ENCODE measurements around the gene CDH4.
"Not testable (repeated sequence)": the region's sequence is repeated elsewhere in the genome, so short reads cannot be mapped to it uniquely, and the experiment has no call there.

Gene CDH4

DNA sequence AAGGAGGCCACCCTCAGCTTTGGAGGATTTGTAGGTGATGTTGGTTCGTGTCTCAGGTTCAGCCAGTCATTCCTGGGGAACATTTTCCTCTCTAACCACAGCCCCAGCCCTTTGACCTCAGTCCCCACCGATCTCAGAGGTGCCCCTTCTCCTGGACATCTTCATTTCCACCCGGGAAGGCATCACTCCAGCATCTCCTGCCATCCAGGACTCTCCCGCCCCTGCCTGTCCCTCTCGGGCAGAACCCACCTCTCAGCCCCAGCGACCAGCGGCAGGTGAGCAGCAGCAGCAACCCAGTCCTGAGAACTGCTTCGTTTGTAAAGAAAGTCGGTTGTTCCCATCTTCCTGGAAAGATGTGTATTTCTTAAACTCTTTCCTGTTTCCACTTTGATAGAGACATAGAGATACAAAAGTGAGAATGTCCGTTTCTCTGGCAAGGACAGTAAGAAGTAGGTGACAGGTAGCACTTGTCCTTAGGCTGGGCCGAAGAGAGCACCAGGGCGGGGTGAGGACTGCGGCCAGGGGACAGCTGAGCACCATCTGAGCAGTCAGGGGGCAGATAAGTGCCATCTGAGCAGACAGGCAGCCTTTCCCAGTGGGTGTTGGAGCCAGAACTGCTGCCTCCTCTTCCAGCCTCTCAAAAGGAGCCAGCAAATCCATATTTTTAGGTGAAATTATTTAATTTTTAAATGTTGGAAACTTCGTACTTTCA lies 142.2 kb downstream of the CDH4 start:
- no peaks in the 10 kb centered on the region for H3K36me3 ChIP-seq (ENCODE audit: control insufficient read depth in 1 of 2, insufficient read depth in 2 of 2, low read length in 2 of 2)
- H3K9me3 ChIP-seq (ENCODE audit: control insufficient read depth in 1 of 2, low read length in 2 of 2) = no peaks in the 10 kb centered on the region
- no peak overlapping the region for H3K4me3 ChIP-seq (ENCODE audit: low read depth in 1 of 2, low read length in 2 of 2)
- no peaks in the 10 kb centered on the region for H3K4me1 ChIP-seq (ENCODE audit: control insufficient read depth in 1 of 2, insufficient read depth in 2 of 2, low read length in 2 of 2)
- no peak overlapping the region for H3K27ac ChIP-seq (ENCODE audit: low read length)
- no peaks in the 10 kb centered on the region for H3K27me3 ChIP-seq (ENCODE audit: low read depth, low read length)

DNA sequence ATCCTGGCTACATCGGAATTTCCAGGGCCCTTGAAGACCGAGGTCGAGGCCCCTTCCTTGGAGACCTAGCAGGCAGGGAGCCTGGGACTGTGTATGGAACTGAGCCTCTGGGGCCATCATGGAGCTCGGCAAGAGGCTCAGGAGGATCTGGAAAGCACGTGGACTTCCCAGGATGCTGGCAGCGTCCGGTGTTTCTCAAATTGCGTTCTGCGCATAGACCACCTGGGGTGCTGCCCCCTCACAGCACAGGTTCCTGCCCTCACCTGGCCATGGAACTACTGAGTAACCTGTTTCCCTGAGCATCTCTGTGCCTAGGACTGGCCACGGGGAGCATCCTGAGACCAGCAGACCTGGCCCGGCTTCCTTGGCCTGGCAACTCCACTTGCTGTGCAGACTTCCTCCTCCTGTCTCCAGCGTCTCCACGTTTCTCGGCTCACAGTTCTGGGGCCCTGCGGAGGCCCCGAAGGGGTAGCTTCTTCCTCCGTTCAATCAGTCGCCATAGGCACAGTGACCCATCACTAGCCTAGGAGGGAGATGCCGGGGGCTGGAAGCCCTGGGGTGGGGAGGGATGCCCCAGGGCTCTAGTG lies 144.3 kb downstream of the CDH4 start:
- Histone ChIP-seq H3K27ac (ENCODE audit: low read length) (no peak overlapping the region), H3K4me1 (ENCODE audit: control insufficient read depth in 1 of 2, insufficient read depth in 2 of 2, low read length in 2 of 2) (no peaks in the 10 kb centered on the region), H3K36me3 (ENCODE audit: control insufficient read depth in 1 of 2, insufficient read depth in 2 of 2, low read length in 2 of 2) (no peaks in the 10 kb centered on the region), H3K27me3 (ENCODE audit: low read depth, low read length) (no peaks in the 10 kb centered on the region), H3K9me3 (ENCODE audit: control insufficient read depth in 1 of 2, low read length in 2 of 2) (no peaks in the 10 kb centered on the region), H3K4me3 (ENCODE audit: low read depth in 1 of 2, low read length in 2 of 2) (no peak overlapping the region)

DNA sequence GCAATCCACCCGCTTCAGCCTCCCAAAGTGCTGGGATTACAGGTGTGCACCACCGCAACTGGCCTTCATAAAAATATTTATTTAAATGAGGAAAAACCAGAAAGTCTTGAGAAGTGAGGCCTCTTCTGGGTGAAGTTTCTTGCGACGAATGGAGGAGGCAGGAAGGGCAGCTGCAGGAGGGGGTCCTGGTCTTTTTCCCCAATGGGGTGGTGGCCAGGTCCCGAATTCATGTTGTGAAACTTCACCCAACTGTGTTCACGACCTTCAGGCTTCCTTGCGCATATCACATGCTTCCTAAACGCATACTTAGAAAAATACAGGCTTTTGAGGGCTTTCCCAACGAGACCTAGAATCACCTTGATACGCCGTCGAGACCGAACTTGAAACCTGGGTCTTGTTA lies 145.1 kb downstream of the CDH4 start:
- H3K4me1 ChIP-seq (ENCODE audit: control insufficient read depth in 1 of 2, insufficient read depth in 2 of 2, low read length in 2 of 2) = no peaks in the 10 kb centered on the region
- H3K4me3 ChIP-seq (ENCODE audit: low read depth in 1 of 2, low read length in 2 of 2) = no peak overlapping the region
- H3K27ac ChIP-seq (ENCODE audit: low read length) = no peak overlapping the region
- no peaks in the 10 kb centered on the region for H3K27me3 ChIP-seq (ENCODE audit: low read depth, low read length)
- H3K9me3 ChIP-seq (ENCODE audit: control insufficient read depth in 1 of 2, low read length in 2 of 2) = no peaks in the 10 kb centered on the region
- H3K36me3 ChIP-seq (ENCODE audit: control insufficient read depth in 1 of 2, insufficient read depth in 2 of 2, low read length in 2 of 2) = no peaks in the 10 kb centered on the region

DNA sequence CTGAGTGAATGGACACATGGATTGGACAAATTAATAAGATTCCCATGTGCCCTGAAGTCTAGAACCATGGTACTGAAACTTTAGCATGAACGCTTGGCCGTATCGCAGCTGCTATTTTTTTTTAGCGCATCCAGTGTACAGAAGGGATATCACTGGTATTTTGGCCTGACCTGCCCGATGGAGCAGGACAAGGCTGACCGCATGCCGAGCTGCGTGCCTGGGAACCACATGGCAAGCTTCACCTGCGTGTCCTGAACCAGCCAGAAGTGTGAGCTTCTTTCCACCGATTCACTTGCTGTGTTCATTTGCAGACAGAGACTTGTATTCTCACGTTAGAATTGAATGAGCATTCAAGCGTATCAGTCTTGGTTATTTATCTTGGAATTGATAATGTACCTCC lies 145.7 kb downstream of the CDH4 start:
- no peaks in the 10 kb centered on the region for H3K36me3 ChIP-seq (ENCODE audit: control insufficient read depth in 1 of 2, insufficient read depth in 2 of 2, low read length in 2 of 2)
- no peaks in the 10 kb centered on the region for H3K9me3 ChIP-seq (ENCODE audit: control insufficient read depth in 1 of 2, low read length in 2 of 2)
- H3K4me3 ChIP-seq (ENCODE audit: low read depth in 1 of 2, low read length in 2 of 2) = no peak overlapping the region
- no peaks in the 10 kb centered on the region for H3K4me1 ChIP-seq (ENCODE audit: control insufficient read depth in 1 of 2, insufficient read depth in 2 of 2, low read length in 2 of 2)
- no peaks in the 10 kb centered on the region for H3K27me3 ChIP-seq (ENCODE audit: low read depth, low read length)
- H3K27ac ChIP-seq (ENCODE audit: low read length) = no peak overlapping the region

DNA sequence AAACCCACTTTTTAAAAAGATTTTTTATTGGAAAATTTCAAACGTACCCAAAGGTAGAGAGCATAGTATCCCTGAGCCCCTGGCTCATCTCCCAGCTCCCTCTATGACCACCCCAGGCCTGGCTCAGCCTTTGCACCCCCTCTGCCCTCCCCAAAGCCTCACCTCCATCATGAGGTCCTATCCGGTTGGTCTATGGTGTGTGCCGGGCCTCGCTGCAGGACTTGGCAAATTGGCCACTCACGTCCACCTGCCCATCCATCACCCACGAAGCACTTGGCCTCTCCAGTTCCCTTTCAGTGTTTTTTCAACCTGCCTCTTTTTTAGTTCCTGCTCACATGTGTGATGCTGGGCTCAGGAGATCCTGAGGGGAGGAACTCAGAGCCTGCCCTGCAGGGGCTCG lies 147.4 kb downstream of the CDH4 start:
- H3K4me1 ChIP-seq (ENCODE audit: control insufficient read depth in 1 of 2, insufficient read depth in 2 of 2, low read length in 2 of 2) = no peaks in the 10 kb centered on the region
- no peaks in the 10 kb centered on the region for H3K9me3 ChIP-seq (ENCODE audit: control insufficient read depth in 1 of 2, low read length in 2 of 2)
- H3K27ac ChIP-seq (ENCODE audit: low read length) = no peak overlapping the region
- H3K4me3 ChIP-seq (ENCODE audit: low read depth in 1 of 2, low read length in 2 of 2) = no peak overlapping the region
- H3K27me3 ChIP-seq (ENCODE audit: low read depth, low read length) = no peaks in the 10 kb centered on the region
- H3K36me3 ChIP-seq (ENCODE audit: control insufficient read depth in 1 of 2, insufficient read depth in 2 of 2, low read length in 2 of 2) = no peaks in the 10 kb centered on the region

DNA sequence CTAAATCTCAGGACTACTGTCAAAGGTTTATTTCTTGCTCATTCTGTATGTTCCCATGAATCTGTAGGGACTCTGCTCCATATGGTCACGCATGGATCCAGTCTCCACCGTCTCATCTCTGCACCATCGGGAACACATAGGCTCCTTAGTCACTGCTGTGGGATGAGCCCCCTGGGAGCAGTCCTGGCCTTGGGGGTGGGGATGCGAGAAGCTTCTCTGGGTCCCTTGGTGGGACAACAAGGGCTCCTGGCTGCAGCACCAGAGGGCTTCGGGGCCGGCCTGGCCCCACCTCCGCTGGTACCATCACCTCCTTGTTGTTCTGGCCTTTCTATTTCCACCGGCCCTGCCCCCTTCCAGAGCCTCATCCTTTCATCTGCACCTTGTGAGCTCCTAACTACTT lies 148.4 kb downstream of the CDH4 start:
- H3K4me1 ChIP-seq (ENCODE audit: control insufficient read depth in 1 of 2, insufficient read depth in 2 of 2, low read length in 2 of 2) = no peaks in the 10 kb centered on the region
- H3K4me3 ChIP-seq (ENCODE audit: low read depth in 1 of 2, low read length in 2 of 2) = no peak overlapping the region
- H3K27me3 ChIP-seq (ENCODE audit: low read depth, low read length) = no peaks in the 10 kb centered on the region
- H3K27ac ChIP-seq (ENCODE audit: low read length) = no peak overlapping the region
- no peaks in the 10 kb centered on the region for H3K36me3 ChIP-seq (ENCODE audit: control insufficient read depth in 1 of 2, insufficient read depth in 2 of 2, low read length in 2 of 2)
- H3K9me3 ChIP-seq (ENCODE audit: control insufficient read depth in 1 of 2, low read length in 2 of 2) = no peaks in the 10 kb centered on the region

DNA sequence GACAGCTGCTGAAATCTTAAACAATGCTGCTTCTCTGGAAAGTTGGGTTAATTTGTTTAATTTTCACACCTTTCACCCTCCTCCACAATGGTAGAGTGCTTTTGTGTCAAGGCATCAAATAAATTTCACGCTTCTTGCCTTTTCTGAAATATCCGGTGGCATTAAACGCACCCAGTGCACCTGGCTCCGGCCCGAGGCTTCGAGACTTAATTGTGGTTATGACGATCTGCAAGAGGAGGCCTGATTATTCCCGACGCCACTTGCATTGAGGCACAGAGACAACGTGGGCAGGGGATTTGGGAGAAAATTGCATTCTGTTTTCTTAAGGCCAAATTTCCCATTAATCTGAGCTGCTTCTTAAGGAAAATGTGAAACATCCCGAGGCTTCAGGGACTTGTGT lies 152.2 kb downstream of the CDH4 start:
- H3K27me3 ChIP-seq (ENCODE audit: low read depth, low read length) = no peaks in the 10 kb centered on the region
- no peak overlapping the region for H3K4me3 ChIP-seq (ENCODE audit: low read depth in 1 of 2, low read length in 2 of 2)
- H3K27ac ChIP-seq (ENCODE audit: low read length) = no peak overlapping the region
- H3K4me1 ChIP-seq (ENCODE audit: control insufficient read depth in 1 of 2, insufficient read depth in 2 of 2, low read length in 2 of 2) = no peaks in the 10 kb centered on the region
- no peaks in the 10 kb centered on the region for H3K9me3 ChIP-seq (ENCODE audit: control insufficient read depth in 1 of 2, low read length in 2 of 2)
- H3K36me3 ChIP-seq (ENCODE audit: control insufficient read depth in 1 of 2, insufficient read depth in 2 of 2, low read length in 2 of 2) = no peaks in the 10 kb centered on the region

DNA sequence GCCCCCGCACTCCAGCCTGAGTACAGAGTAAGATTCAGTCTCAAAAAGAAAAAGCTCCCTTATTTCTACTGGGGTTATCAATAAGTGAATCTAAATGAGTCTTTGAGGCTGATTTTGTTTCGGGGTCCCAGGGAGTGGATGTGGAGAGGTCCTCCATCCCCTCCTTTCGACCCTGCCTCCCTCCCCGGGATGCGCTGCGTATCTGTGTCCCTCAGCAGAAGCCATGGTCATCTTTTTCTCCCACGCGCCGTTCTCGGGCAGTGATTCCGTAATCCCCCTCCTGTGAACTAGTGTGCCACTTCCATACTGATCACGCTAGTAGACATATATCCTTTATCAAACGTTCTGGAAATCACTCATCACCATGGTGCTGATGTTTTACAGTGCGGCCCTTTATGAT lies 152.9 kb downstream of the CDH4 start:
- H3K27me3 ChIP-seq (ENCODE audit: low read depth, low read length) = no peaks in the 10 kb centered on the region
- no peaks in the 10 kb centered on the region for H3K9me3 ChIP-seq (ENCODE audit: control insufficient read depth in 1 of 2, low read length in 2 of 2)
- H3K4me1 ChIP-seq (ENCODE audit: control insufficient read depth in 1 of 2, insufficient read depth in 2 of 2, low read length in 2 of 2) = no peaks in the 10 kb centered on the region
- H3K27ac ChIP-seq (ENCODE audit: low read length) = no peak overlapping the region
- no peaks in the 10 kb centered on the region for H3K36me3 ChIP-seq (ENCODE audit: control insufficient read depth in 1 of 2, insufficient read depth in 2 of 2, low read length in 2 of 2)
- H3K4me3 ChIP-seq (ENCODE audit: low read depth in 1 of 2, low read length in 2 of 2) = no peak overlapping the region

DNA sequence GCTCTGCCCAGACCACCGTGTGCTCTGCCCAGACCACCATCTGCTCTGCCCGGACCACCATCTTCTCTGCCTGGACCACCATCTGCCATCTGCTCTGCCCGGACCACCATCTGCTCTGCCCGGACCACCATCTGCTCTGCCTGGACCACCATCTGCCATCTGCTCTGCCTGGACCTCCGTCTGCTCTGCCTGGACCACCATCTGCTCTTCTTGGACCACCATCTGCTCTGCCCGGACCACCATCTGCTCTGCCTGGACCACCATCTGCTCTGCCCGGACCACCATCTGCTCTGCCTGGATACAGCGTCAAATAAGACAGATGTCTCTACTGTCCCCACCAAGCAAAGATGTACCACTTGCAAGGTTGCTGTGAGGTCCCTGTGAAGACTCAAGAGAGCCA lies 154.7 kb downstream of the CDH4 start:
- H3K9me3 ChIP-seq (ENCODE audit: control insufficient read depth in 1 of 2, low read length in 2 of 2) = not testable (repeated sequence)

DNA sequence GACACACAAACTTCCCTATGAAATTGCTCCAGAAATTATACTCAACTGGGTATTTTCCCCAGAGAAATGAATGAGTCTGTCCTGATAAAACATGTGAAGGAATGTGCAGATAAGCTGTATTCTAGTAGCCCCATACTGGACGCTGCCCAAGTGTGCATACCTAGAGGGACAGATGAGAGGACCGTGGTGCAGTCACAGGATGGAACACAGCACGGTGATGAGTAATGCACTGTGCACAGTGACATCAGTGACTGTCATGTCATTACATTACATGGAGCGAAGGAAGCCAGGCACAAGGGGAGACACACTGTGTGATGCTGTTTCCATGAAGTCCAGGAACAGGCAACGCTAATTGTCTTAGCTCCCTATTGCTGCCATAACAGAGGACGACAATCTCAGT lies 155.5 kb downstream of the CDH4 start:
- H3K27me3 ChIP-seq (ENCODE audit: low read depth, low read length) = no peaks in the 10 kb centered on the region

More for the DNA sequence above, 154.7 kb downstream of the CDH4 start:
- not testable (repeated sequence) for H3K27ac ChIP-seq (ENCODE audit: low read length); H3K36me3 ChIP-seq (ENCODE audit: control insufficient read depth in 1 of 2, insufficient read depth in 2 of 2, low read length in 2 of 2); H3K4me3 ChIP-seq (ENCODE audit: low read depth in 1 of 2, low read length in 2 of 2); H3K27me3 ChIP-seq (ENCODE audit: low read depth, low read length); H3K4me1 ChIP-seq (ENCODE audit: control insufficient read depth in 1 of 2, insufficient read depth in 2 of 2, low read length in 2 of 2)

DNA sequence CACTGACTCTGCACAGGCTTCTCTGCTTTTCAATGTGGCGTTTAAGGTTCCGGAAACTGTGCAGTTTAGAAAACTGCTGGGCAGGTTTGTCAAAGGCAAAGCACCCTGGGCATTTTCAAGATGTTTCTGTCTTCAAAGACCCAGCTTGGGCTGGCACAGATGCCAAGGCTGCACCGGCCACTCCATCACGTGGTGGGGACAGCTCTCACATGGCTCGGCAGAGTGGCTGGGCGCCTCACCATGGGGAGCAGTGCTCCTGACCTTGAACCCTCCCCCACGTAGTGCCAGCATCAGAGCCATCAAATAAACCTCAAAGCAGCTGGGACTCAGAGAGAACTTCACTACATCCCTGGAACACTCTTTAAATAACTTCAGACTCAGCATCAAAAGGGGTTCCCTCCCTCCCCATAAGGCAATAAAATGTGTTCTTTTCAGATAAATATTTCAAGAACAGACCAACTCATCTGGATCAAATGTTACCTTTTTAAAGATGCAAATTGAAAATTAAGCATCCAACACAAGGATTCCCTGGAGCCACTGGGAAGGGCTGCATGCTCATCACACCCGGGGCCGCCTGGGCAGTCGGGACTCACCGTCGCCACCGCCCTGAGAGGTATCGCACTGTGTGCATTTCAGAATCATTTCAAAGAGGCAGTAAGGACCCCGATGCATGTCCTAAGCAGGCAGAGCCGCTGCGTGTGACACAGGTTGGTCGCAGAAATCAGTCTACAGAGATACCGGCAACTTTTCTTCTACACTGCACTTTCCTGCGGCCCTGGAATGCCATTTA lies 157.1 kb downstream of the CDH4 start:
- no peaks in the 10 kb centered on the region for H3K27me3 ChIP-seq (ENCODE audit: low read depth, low read length)
- H3K4me3 ChIP-seq (ENCODE audit: low read depth in 1 of 2, low read length in 2 of 2) = no peak overlapping the region
- H3K36me3 ChIP-seq (ENCODE audit: control insufficient read depth in 1 of 2, insufficient read depth in 2 of 2, low read length in 2 of 2) = no peaks in the 10 kb centered on the region
- peaks cover 5 to 9% of the 10 kb centered on the region in 2 donors for H3K9me3 ChIP-seq (ENCODE audit: control insufficient read depth in 1 of 2, low read length in 2 of 2)
- no peak overlapping the region for H3K27ac ChIP-seq (ENCODE audit: low read length)
- no peaks in the 10 kb centered on the region for H3K4me1 ChIP-seq (ENCODE audit: control insufficient read depth in 1 of 2, insufficient read depth in 2 of 2, low read length in 2 of 2)

More for the DNA sequence above, 155.5 kb downstream of the CDH4 start:
- Histone ChIP-seq H3K4me3 (ENCODE audit: low read depth in 1 of 2, low read length in 2 of 2) (no peak overlapping the region), H3K36me3 (ENCODE audit: control insufficient read depth in 1 of 2, insufficient read depth in 2 of 2, low read length in 2 of 2) (no peaks in the 10 kb centered on the region), H3K27ac (ENCODE audit: low read length) (no peak overlapping the region), H3K4me1 (ENCODE audit: control insufficient read depth in 1 of 2, insufficient read depth in 2 of 2, low read length in 2 of 2) (no peaks in the 10 kb centered on the region), H3K9me3 (ENCODE audit: control insufficient read depth in 1 of 2, low read length in 2 of 2) (no peaks in the 10 kb centered on the region)
